Measurements from ENCODE around the gene SPDYA.
A peak's percentile ranks its signal among the peaks of the same experiment; 100 is the strongest.

Gene SPDYA

DNA sequence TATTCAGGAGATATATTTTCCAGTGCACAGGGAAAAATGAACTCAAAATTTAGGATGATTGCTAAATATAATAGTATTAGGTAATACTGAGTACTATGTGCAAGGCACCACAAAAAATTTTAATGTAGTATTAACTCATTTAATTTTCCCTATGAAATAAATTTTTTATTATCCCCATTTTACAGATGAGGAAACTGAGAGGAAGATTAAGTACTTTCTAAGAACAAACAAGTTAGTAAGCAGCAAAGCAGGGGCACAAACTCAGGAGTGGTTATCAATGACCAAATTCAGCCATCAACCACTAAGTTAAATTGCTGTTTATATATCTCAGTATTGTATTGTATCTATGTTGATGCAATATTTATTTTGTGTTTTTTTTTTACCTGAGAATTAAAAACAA lies 14.2 kb downstream of the SPDYA start:
- DNase-seq (ENCODE audit: low spot score) = no peak

- DNase-seq (ENCODE audit: low spot score) = no peak
Observed at GRCh38 chr2:28828382-28828781, 17.7 kb downstream of the SPDYA start.

GRCh38 chr2:28833740-28834470 lies 23.3 kb downstream of the SPDYA start:
- DNase-seq (ENCODE audit: low spot score) = no peak

DNA sequence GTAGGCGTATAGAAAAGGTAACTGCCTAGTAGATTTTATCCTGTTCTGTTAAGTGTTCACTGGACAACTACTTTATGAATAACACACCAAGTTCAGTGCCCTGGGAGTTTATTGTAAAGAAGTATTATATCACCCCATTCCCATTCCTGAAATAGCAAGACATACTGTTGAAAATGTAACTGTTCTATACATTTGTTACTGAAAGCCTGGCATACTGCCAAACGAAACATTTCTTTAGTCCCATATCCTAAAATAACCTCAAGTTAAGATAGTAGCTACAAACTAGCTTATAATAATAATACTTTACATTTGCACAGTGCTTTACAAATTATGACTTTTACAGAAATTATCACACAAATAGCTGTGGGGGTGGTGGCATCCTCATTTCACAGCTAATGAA lies 25.1 kb downstream of the SPDYA start:
- DNase-seq (ENCODE audit: low spot score) = no peak

- DNase-seq (ENCODE audit: low spot score) = no peak
Observed at GRCh38 chr2:28838971-28839370, 28.3 kb downstream of the SPDYA start.

- DNase-seq (ENCODE audit: low spot score) = no peak
Observed at GRCh38 chr2:28842042-28842441, 31.4 kb downstream of the SPDYA start.

DNA sequence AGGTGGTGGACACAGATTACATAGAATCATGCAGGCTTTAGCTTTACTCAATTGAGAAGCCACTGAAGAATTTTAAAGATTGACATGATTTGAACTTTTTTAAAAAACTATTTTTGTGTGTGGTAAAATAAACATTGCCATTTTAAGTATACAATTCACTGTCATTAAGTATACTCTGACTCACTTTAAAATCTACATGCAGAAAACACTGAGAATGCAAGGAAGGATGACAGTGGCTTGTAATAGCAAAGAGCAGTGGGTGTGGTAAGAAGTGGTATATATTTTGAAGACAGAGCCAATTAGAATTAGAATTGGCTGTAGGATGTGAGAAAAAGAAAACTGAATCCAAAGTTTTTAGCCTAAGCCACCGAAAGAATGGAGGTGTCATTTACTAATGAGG lies 44.6 kb downstream of the SPDYA start:
- no peak for DNase-seq (ENCODE audit: low spot score)

DNA sequence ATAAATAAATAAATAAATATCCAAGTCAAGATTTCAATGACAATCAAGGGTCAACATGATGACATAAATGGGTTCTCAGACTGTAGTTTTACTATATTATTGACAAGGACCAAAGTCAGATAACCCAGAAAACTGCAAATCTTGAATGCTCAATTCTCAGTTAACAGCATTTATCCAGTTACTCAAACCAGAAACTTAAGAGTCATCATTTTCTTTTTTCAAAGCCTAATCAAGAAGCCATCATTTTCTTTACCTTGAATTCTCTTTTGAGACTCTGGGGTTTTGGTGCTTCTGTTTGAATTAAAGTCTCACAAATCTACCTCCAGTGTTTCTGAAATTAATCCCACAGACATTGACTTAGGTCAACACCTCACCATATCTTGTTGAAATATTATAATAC lies 45.3 kb downstream of the SPDYA start:
- DNase-seq (ENCODE audit: low spot score) = no peak

GRCh38 chr2:28868611-28869010 lies 58.0 kb downstream of the SPDYA start:
- no peak for DNase-seq (ENCODE audit: low spot score)

GRCh38 chr2:28869494-28870145 lies 59.0 kb downstream of the SPDYA start:
- DNase-seq (ENCODE audit: low spot score) = no peak

DNA sequence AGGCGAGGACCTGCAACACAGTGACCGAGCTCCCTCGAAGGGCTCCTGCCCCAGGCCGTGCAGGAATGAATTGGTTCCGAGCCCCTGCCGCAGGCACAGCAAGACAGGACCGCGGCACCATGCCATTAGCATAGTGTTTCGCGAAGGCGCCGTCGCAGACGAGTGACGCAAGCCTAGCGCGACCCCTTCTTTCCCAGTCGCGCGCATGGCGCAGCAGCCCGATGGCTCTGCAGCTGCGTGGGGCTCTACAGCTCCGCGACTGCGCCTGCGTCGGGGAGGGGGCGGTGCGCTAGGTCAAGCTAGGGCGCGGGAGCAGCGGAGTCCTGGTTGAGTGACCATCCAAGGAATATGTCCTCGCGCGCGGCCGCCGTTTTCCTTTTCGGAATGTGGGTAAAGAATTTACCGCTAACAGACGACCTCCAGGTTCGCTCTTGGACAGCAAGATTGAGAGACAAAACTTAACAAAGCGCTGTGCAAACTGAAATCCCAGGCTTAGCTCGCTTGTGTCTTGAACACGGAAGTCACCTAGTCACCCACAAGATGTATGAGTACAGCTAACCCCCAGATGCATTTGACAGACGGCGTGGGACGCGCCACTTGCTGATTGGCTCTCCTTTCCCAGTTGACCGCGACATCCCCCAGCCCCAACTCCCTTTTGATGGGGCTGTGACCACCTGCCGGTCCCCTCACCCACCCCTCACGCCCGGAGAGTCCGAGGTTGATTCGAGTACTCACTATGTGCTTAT lies 59.7 kb downstream of the SPDYA start, which contains the start of gene TRMT61B:
TRMT61B (minus strand) TSS at position 164 of the 746 bp plus-strand sequence; CDS start at position 132, 32 bp downstream.
- peak; percentile 94 for DNase-seq (ENCODE audit: low spot score)

- no peak for DNase-seq (ENCODE audit: low spot score)
Observed at GRCh38 chr2:28871620-28872019, 61.0 kb downstream of the SPDYA start.

DNA sequence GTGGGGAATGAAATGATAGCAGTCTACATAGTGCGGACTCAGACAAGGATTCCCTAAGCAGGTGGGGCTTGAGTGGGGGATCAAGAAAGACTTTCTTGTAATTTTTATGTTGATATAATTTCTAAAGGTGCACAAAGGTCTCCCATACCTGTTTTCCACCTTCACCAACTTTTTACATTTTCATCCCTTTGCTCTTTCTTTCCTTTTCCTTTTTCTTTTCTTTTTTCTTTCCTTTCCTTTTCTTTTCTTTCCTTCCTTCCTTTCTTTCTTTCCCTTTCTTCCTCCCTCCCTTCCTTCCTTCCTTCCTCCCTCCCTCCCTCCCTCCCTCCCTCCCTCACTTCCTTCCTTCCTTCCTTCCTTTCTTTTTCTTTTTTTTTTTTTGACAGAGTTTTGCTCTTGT lies 69.6 kb downstream of the SPDYA start:
- no peak for DNase-seq (ENCODE audit: low spot score)

- DNase-seq (ENCODE audit: low spot score) = no peak
Observed at GRCh38 chr2:28893488-28893887, 82.9 kb downstream of the SPDYA start.

GRCh38 chr2:28894470-28895188 lies 84.0 kb downstream of the SPDYA start, which contains the start of gene WDR43:
WDR43 (plus strand) TSS chr2:28894667; CDS start chr2:28894699, 32 bp downstream.
- peak; percentile 98 for DNase-seq (ENCODE audit: low spot score)

GRCh38 chr2:28895189-28895893 lies 84.7 kb downstream of the SPDYA start:
- no peak for DNase-seq (ENCODE audit: low spot score)

DNA sequence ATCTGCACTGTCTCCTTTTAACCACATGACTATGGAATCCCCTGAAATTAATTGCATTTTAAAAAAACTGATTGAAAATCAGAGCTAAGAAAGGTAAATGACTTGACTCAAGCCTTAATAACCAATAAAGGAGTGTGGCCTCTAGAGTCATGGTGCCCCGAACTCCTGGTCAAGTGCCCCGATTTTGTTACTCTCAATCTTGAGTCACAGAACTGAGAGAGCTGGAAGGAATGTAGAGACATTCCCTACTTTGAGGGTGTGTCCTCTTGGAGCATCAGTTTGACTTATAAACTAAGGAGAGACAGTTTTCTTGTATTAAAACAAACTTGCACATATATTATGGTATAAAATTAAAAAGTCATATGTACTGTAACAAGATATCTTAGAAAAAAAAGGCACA lies 86.3 kb downstream of the SPDYA start:
- no peak for DNase-seq (ENCODE audit: low spot score)

DNA sequence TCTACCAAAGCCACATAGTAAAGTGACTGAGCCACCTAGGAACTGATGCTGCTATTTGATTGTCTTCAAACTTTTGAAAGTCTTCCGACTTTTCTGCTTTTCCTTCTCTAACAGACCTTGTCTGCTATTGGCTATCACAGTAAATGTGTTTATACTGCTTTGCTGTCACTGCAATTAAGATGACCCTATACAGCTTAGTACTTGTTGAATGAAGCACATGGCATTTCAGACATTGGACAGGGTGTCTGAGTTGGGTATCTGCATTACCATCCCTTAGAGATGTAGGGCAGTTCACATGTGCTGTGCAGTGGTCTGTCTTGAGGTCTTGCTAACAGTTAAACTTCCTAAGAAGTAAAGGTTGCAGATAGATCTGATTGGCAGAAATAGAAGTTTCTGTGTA lies 87.4 kb downstream of the SPDYA start:
- no peak for DNase-seq (ENCODE audit: low spot score)
